ENCODE measurements around the gene MTMR1.

GRCh38 chrX:150761176-150761818, 68.1 kb downstream of the MTMR1 start:
- no peak for TF ChIP-seq POLR2AphosphoS5 (IDR thresholded peaks at IDR 0.05; ENCODE audit: low read depth, low read length)
- TF ChIP-seq, protein P1, sequence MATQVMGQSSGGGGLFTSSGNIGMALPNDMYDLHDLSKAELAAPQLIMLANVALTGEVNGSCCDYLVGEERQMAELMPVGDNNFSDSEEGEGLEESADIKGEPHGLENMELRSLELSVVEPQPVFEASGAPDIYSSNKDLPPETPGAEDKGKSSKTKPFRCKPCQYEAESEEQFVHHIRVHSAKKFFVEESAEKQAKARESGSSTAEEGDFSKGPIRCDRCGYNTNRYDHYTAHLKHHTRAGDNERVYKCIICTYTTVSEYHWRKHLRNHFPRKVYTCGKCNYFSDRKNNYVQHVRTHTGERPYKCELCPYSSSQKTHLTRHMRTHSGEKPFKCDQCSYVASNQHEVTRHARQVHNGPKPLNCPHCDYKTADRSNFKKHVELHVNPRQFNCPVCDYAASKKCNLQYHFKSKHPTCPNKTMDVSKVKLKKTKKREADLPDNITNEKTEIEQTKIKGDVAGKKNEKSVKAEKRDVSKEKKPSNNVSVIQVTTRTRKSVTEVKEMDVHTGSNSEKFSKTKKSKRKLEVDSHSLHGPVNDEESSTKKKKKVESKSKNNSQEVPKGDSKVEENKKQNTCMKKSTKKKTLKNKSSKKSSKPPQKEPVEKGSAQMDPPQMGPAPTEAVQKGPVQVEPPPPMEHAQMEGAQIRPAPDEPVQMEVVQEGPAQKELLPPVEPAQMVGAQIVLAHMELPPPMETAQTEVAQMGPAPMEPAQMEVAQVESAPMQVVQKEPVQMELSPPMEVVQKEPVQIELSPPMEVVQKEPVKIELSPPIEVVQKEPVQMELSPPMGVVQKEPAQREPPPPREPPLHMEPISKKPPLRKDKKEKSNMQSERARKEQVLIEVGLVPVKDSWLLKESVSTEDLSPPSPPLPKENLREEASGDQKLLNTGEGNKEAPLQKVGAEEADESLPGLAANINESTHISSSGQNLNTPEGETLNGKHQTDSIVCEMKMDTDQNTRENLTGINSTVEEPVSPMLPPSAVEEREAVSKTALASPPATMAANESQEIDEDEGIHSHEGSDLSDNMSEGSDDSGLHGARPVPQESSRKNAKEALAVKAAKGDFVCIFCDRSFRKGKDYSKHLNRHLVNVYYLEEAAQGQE (IDR thresholded peaks at IDR 0.05; ENCODE audit: insufficient read depth in 1 of 2, low read depth in 2 of 2, low read length in 2 of 2): no peak
- no peak for TF ChIP-seq TAF1 (IDR thresholded peaks at IDR 0.05; ENCODE audit: borderline replicate concordance, insufficient read depth, low read length)
- TF ChIP-seq FOXP2 (optimal IDR thresholded peaks at IDR 0.05; ENCODE audit: borderline replicate concordance, extremely low read depth, extremely low read length, insufficient read depth): no peak
